Smooth muscle cell (in vitro differentiated cells): ENCODE measurements around the gene STEAP1B. TPM values are rescaled to one million over a fixed set of nuclear protein-coding genes. Genes with fewer than 3 reads are reported as not detected.

Experiments used
- DNase-seq: peaks from one replicate; lab custom pipeline; 2025; ENCODE audit not compliant: unreplicated experiment; lab: John Stamatoyannopoulos, UW
- H2AFZ ChIP-seq: fragments of 200-600 bp; sonication (generic); 2 replicates; pipeline ENCODE4 v1.6.0; 2016; ENCODE audit warnings: antibody characterized with exemption, low read depth, mild to moderate bottlenecking
- H3F3A ChIP-seq: fragments of 200-600 bp; sonication (generic); 2 replicates; pipeline ENCODE4 v1.6.0; 2017; ENCODE audit warnings: antibody characterized with exemption, low read depth
- H3K27ac ChIP-seq: fragments of 200-600 bp; sonication (generic); 2 replicates; pipeline ENCODE4 v1.5.1; 2016; ENCODE audit warnings: low read depth, mild to moderate bottlenecking
- H3K27me3 ChIP-seq: fragments of 200-600 bp; sonication (generic); 2 replicates; pipeline ENCODE4 v1.6.1; 2016; ENCODE audit warnings: low read depth, mild to moderate bottlenecking
- H3K36me3 ChIP-seq: fragments of 200-600 bp; sonication (generic); 2 replicates; pipeline ENCODE4 v1.5.1; 2016; ENCODE audit warnings: low read depth
- H3K4me1 ChIP-seq: fragments of 200-600 bp; sonication (generic); 2 replicates; pipeline ENCODE4 v1.5.1; 2016; ENCODE audit warnings: low read depth
- H3K4me2 ChIP-seq: fragments of 200-600 bp; sonication (generic); 2 replicates; pipeline ENCODE4 v1.6.0; 2016; ENCODE audit warnings: mild to moderate bottlenecking
- H3K4me3 ChIP-seq: fragments of 200-600 bp; sonication (generic); 2 replicates; pipeline ENCODE4 v1.5.1; 2016; ENCODE audit warnings: mild to moderate bottlenecking
- H3K79me2 ChIP-seq: fragments of 200-600 bp; sonication (generic); 2 replicates; pipeline ENCODE4 v1.6.0; 2016; ENCODE audit warnings: low read depth, mild to moderate bottlenecking
- H3K9ac ChIP-seq: fragments of 200-600 bp; sonication (generic); 2 replicates; pipeline ENCODE4 v1.6.0; 2016; ENCODE audit warnings: low read depth
- H3K9me3 ChIP-seq: fragments of 200-600 bp; sonication (generic); replicated peaks from 2 replicates; pipeline ENCODE4 v1.5.1; 2016; ENCODE audit warnings: low read depth
- H4K20me1 ChIP-seq: fragments of 200-600 bp; sonication (generic); 2 replicates; pipeline ENCODE4 v1.6.0; 2016; ENCODE audit warnings: low read depth
- WGBS: methylation state at CpG from one replicate; pipeline ENCODE4 v1.1.7; 2016; ENCODE audit warnings: low lambda C conversion rate; 5-methylcytosine and 5-hydroxymethylcytosine counted together
- polyA plus RNA-seq: library from polyadenylated mRNA; unstranded; fragments of >200 nt; fragmentation: Nextera tagmentation; extraction: Ambion mirVana; gene quantifications from 2 replicates; pipeline ENCODE4 v1.2.1, GENCODE V29; 2016
- total RNA-seq: library from RNA; depleted of rRNA; stranded (reverse); fragments of >200 nt; gene quantifications from 2 replicates; pipeline ENCODE4 v1.2.3, GENCODE V29; 2014
- TF ChIP-seq, protein P1 (sequence below): fragments of 200-600 bp; sonication (generic); IDR thresholded peaks from 2 replicates; pipeline ENCODE4 v1.5.1; 2017; ENCODE audit warnings: borderline replicate concordance, mild to moderate bottlenecking, antibody characterized with exemption; ENCODE audit not compliant: insufficient read depth, poor library complexity, severe bottlenecking

The STEAP1B gene
- total and polyA plus RNA-seq, 2 experiments from 2014 or later, result 0.40 TPM; not detected in 1

DNA sequence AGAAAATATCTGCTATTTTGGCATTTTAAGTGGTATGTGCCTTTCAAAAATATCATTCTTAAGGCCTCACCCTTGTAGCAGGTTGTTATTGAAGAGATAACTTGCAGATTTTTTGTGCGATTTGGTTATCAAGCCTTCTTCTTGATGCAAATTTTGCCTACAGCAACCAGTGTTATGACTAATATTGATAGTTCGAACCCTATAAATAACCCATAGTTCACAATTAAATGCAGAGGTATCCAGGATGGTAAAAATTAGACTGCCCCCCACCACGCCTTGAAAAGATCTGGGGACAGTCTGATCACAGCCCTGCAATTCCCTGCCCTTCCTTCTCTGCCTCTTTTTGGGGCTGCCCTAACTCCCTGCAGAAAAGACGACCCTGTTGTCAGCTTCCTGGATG is 114.7 kb downstream of the STEAP1B start:
- H4K20me1 ChIP-seq, result no peaks in the 10 kb centered on the region
- TF ChIP-seq, protein P1, sequence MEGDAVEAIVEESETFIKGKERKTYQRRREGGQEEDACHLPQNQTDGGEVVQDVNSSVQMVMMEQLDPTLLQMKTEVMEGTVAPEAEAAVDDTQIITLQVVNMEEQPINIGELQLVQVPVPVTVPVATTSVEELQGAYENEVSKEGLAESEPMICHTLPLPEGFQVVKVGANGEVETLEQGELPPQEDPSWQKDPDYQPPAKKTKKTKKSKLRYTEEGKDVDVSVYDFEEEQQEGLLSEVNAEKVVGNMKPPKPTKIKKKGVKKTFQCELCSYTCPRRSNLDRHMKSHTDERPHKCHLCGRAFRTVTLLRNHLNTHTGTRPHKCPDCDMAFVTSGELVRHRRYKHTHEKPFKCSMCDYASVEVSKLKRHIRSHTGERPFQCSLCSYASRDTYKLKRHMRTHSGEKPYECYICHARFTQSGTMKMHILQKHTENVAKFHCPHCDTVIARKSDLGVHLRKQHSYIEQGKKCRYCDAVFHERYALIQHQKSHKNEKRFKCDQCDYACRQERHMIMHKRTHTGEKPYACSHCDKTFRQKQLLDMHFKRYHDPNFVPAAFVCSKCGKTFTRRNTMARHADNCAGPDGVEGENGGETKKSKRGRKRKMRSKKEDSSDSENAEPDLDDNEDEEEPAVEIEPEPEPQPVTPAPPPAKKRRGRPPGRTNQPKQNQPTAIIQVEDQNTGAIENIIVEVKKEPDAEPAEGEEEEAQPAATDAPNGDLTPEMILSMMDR, result no peak
- H3K36me3 ChIP-seq, result no peaks in the 10 kb centered on the region
- H3K9ac ChIP-seq, result no peak overlapping the region
- H3K9me3 ChIP-seq, result no peaks in the 10 kb centered on the region
- no peak for DNase-seq
- no peaks in the 10 kb centered on the region for H3K79me2 ChIP-seq
- no peaks in the 10 kb centered on the region for H3K27me3 ChIP-seq
- H3F3A ChIP-seq, result no peaks in the 10 kb centered on the region
- WGBS, result 91% methylated on average over 4 of the region's 4 CpGs
- no peak overlapping the region for H2AFZ ChIP-seq
- H3K4me3 ChIP-seq, result no peak overlapping the region
- H3K4me1 ChIP-seq, result no peaks in the 10 kb centered on the region
- no peak overlapping the region for H3K27ac ChIP-seq
- H3K4me2 ChIP-seq, result no peak overlapping the region

DNA sequence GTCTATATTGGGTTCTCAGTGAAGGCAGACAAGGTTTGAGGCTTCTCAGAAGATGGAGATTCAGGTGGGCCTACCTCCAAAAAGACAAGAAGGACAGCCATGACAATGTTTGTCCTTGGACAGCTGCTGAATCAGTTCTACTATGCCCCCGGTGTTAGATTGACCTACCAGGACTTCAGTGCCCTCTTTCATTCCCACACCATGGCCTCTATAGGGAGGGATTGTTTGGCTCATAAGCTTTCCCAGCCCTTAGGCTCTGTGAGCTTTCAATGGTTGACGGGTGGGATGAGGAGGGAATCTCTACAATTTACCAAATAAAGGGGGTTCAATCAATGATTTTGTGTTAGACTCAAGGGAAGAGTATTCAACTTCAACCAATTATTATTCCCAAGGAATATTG is 119.7 kb downstream of the STEAP1B start:
- H3K9me3 ChIP-seq, result no peaks in the 10 kb centered on the region
- H3K27ac ChIP-seq, result no peak overlapping the region
- no peak overlapping the region for H3K9ac ChIP-seq
- WGBS, result 91% methylated on average over 2 of the region's 2 CpGs
- TF ChIP-seq, protein P1, result no peak
- no peaks in the 10 kb centered on the region for H3F3A ChIP-seq
- H3K4me3 ChIP-seq, result no peak overlapping the region
- H4K20me1 ChIP-seq, result no peaks in the 10 kb centered on the region
- DNase-seq, result no peak
- H3K79me2 ChIP-seq, result no peaks in the 10 kb centered on the region
- H3K36me3 ChIP-seq, result no peaks in the 10 kb centered on the region
- H3K4me1 ChIP-seq, result no peaks in the 10 kb centered on the region
- H3K27me3 ChIP-seq, result no peaks in the 10 kb centered on the region
- no peak overlapping the region for H2AFZ ChIP-seq
- H3K4me2 ChIP-seq, result no peak overlapping the region

DNA sequence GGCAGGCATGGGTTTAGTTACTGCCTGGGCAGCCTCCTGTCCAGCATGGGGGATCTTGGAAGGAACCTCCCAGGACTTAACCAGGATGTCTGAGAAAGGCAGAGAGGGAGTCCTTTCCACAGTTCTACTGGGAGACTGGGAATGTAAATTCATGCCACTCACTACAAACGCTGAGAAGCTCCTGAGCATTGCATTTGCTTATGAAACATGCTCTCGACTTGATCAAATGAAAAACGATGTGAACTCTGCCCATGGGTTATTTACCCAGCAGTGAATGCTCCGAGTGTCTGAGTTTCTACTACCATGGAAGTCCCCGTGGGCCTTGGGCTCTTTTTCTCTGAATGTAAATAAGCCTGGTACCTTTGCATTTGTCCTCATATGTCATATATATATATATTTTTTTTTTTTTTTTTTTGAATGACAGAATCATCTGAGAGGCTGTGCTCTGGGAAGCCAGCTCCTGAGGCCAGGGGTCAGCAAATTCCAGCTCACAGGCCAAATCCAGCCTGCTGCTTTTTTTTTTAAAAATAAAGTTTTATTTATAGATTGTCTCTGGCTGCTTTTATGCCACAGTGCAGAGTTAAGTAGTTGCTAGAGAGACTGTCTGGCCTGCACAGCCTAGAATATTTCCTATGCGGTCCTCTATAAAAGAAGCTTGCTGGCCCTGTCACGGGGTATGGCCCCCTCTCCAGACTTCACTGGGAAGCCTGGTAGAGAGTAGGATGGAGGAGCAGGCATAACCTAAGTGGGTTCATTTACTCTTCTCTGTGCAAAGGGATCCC is 121.6 kb downstream of the STEAP1B start:
- no peaks in the 10 kb centered on the region for H3K27me3 ChIP-seq
- DNase-seq, result no peak

More for the DNA sequence above, 121.6 kb downstream of the STEAP1B start:
- Histone ChIP-seq H3K9ac (no peak overlapping the region), H2AFZ (no peak overlapping the region), H3K9me3 (no peaks in the 10 kb centered on the region), H3F3A (no peaks in the 10 kb centered on the region), H3K36me3 (no peaks in the 10 kb centered on the region), H3K27ac (no peak overlapping the region), H4K20me1 (no peaks in the 10 kb centered on the region), H3K79me2 (no peaks in the 10 kb centered on the region), H3K4me3 (no peak overlapping the region), H3K4me2 (no peak overlapping the region), H3K4me1 (no peaks in the 10 kb centered on the region)
- WGBS, result 87% methylated on average over 7 of the region's 7 CpGs
- TF ChIP-seq, protein P1, result no peak
